ENCODE measurements around the gene SSTR5.

The SSTR5 gene

GRCh38 chr16:1100084-1100800 lies 27.7 kb downstream of the SSTR5 start:
- no peak for DNase-seq (ENCODE audit: low read depth)
- H3K4me3 ChIP-seq (ENCODE audit: low read depth, low read length), result no peak overlapping the region
- no peak for TF ChIP-seq CTCF (conservative IDR thresholded peaks at IDR 0.05; ENCODE audit: low read depth, low read length)

- DNase-seq (ENCODE audit: low read depth), result no peak
- no peak for TF ChIP-seq CTCF (conservative IDR thresholded peaks at IDR 0.05; ENCODE audit: low read depth, low read length)
- no peak overlapping the region for H3K4me3 ChIP-seq (ENCODE audit: low read depth, low read length)
Measured at GRCh38 chr16:1101133-1101532, 28.6 kb downstream of the SSTR5 start.

- DNase-seq (ENCODE audit: low read depth), result no peak
- TF ChIP-seq CTCF (conservative IDR thresholded peaks at IDR 0.05; ENCODE audit: low read depth, low read length), result no peak
- H3K4me3 ChIP-seq (ENCODE audit: low read depth, low read length), result no peak overlapping the region
Measured at GRCh38 chr16:1101573-1102332, 29.2 kb downstream of the SSTR5 start.

- no peak overlapping the region for H3K4me3 ChIP-seq (ENCODE audit: low read depth, low read length)
- DNase-seq (ENCODE audit: low read depth), result no peak
- TF ChIP-seq CTCF (conservative IDR thresholded peaks at IDR 0.05; ENCODE audit: low read depth, low read length), result no peak
Measured at GRCh38 chr16:1102333-1102700, 29.8 kb downstream of the SSTR5 start.

- DNase-seq (ENCODE audit: low read depth), result peak; percentile 7
- H3K4me3 ChIP-seq (ENCODE audit: low read depth, low read length), result no peak overlapping the region
- peak; percentile 52 for TF ChIP-seq CTCF (conservative IDR thresholded peaks at IDR 0.05; ENCODE audit: low read depth, low read length)
Measured at GRCh38 chr16:1102921-1103635, 30.5 kb downstream of the SSTR5 start.

GRCh38 chr16:1103636-1103980 lies 31.1 kb downstream of the SSTR5 start:
- no peak for TF ChIP-seq CTCF (conservative IDR thresholded peaks at IDR 0.05; ENCODE audit: low read depth, low read length)
- no peak overlapping the region for H3K4me3 ChIP-seq (ENCODE audit: low read depth, low read length)
- DNase-seq (ENCODE audit: low read depth), result no peak

Measured in choroid plexus epithelial cell (primary cell).